Stimulated activated CD4-positive, alpha-beta T cell treated with anti-CD3 and anti-CD28 coated beads, Interleukin-12 subunit alpha, Interleukin-12 subunit beta, amount 100 ng/mL, for 4 hours (primary cell): ENCODE data around the gene CCDC197.

Experiments
- DNase-seq: peaks from one replicate; pipeline ENCODE4 v3.0.0-alpha.2; 2020

Gene CCDC197

GRCh38 chr14:94045101-94045500 is 48.0 kb downstream of the CCDC197 start:
- no peak for DNase-seq

- DNase-seq: no peak
These were observed 48.7 kb downstream of the CCDC197 start for GRCh38 chr14:94045563-94046345.

GRCh38 chr14:94046696-94047250 is 49.7 kb downstream of the CCDC197 start:
- no peak for DNase-seq

GRCh38 chr14:94047581-94047980 is 50.5 kb downstream of the CCDC197 start:
- DNase-seq: no peak

- no peak for DNase-seq
These were observed 51.9 kb downstream of the CCDC197 start for GRCh38 chr14:94048691-94049624.

- DNase-seq: no peak
These were observed 52.5 kb downstream of the CCDC197 start for GRCh38 chr14:94049625-94050023.

GRCh38 chr14:94050231-94050880 is 53.3 kb downstream of the CCDC197 start:
- no peak for DNase-seq

- no peak for DNase-seq
These were observed 54.0 kb downstream of the CCDC197 start for GRCh38 chr14:94051115-94051514.

- no peak for DNase-seq
These were observed 54.7 kb downstream of the CCDC197 start for GRCh38 chr14:94051779-94052178.

GRCh38 chr14:94052199-94052598 is 55.1 kb downstream of the CCDC197 start:
- DNase-seq: no peak

GRCh38 chr14:94052662-94053061 is 55.6 kb downstream of the CCDC197 start:
- DNase-seq: no peak

GRCh38 chr14:94054401-94054800 is 57.3 kb downstream of the CCDC197 start:
- no peak for DNase-seq

GRCh38 chr14:94054936-94055335 is 57.8 kb downstream of the CCDC197 start:
- no peak for DNase-seq

GRCh38 chr14:94056579-94057308 is 59.6 kb downstream of the CCDC197 start:
- no peak for DNase-seq

- DNase-seq: no peak
These were observed 61.1 kb downstream of the CCDC197 start for GRCh38 chr14:94058128-94058673.
